ENCODE data around the gene TP53I11.

Gene TP53I11

DNA sequence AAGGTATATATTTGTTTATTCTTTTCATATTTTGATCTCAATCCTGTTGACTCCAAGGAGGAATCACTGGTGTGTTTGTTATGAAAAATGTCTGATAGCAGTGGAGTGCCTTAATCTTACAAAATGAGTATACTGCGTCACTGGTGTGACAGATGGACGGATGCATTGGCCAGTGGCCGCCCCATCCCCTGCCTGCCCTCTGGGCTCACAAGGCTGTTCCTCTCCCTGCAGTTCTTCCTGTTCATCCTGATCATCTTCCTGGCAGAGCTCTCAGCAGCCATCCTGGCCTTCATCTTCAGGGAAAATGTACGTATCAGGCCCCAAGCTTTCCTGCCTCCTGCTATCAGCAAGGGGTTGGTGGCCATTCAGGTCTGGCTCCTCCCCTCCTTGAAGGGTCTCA lies 32.9 kb downstream of the TP53I11 start:
- TF ChIP-seq, protein P1, sequence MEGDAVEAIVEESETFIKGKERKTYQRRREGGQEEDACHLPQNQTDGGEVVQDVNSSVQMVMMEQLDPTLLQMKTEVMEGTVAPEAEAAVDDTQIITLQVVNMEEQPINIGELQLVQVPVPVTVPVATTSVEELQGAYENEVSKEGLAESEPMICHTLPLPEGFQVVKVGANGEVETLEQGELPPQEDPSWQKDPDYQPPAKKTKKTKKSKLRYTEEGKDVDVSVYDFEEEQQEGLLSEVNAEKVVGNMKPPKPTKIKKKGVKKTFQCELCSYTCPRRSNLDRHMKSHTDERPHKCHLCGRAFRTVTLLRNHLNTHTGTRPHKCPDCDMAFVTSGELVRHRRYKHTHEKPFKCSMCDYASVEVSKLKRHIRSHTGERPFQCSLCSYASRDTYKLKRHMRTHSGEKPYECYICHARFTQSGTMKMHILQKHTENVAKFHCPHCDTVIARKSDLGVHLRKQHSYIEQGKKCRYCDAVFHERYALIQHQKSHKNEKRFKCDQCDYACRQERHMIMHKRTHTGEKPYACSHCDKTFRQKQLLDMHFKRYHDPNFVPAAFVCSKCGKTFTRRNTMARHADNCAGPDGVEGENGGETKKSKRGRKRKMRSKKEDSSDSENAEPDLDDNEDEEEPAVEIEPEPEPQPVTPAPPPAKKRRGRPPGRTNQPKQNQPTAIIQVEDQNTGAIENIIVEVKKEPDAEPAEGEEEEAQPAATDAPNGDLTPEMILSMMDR (IDR thresholded peaks at IDR 0.05; ENCODE audit: low read depth, low read length), result no peak
- no peak overlapping the region for H3K4me3 ChIP-seq (replicated peaks in 1 of 2; ENCODE audit: low read depth in 2 of 2, low read length in 2 of 2)
- no peak for DNase-seq (ENCODE audit: low read depth in 2 of 2)

DNA sequence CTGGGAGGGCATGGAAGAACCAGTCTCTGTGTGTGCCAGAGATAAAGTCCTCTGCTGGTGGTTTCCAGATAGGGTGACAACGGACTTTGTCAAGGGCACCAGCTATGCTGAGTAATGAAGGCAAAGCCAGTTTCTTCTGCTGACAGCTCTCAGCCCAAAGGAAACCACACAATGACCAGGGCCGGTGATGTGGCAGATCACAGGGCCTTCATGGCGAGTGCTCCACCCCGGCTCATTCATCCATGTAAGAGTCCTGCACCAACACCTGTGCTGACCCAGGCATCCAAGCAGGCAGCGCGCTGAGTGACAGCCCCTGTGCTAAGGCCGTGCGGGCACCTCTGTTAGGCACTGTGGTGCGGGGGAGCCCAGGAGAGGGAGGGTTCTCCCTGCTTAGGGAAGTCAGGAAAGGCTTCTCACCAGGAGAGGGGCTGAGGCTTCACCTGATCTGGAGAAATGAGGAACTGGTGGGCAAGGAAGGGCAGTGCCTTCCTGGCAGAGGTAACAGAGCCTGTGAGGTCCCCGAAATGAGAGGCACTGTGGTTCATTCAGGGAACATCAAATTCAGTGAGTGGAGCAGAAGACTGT lies 33.8 kb downstream of the TP53I11 start:
- DNase-seq (ENCODE audit: low read depth in 2 of 2), result no peak
- H3K4me3 ChIP-seq (replicated peaks in 1 of 2; ENCODE audit: low read depth in 2 of 2, low read length in 2 of 2), result no peak overlapping the region
- TF ChIP-seq, protein P1 (IDR thresholded peaks at IDR 0.05; ENCODE audit: low read depth, low read length), result no peak

DNA sequence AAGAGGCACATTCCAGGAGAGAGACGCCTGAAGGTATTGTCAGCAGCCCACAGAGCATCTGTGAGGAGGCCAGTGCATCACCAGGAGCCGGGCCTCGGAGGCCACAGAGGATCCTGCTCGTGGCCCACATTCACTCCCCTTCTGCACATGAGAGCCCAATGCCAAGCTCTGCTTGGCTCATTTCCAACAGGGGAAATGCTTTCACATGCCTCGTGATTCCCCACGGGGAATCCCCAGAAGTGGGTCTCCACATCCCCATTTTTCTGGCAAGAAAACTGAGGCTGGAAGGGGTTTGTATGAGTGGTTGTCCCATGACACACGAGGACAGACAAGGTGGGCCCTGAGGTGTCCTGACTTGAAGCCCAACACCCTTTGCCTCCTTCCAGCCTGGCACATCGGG lies 34.4 kb downstream of the TP53I11 start:
- DNase-seq (ENCODE audit: low read depth in 2 of 2), result no peak
- no peak overlapping the region for H3K4me3 ChIP-seq (replicated peaks in 1 of 2; ENCODE audit: low read depth in 2 of 2, low read length in 2 of 2)

DNA sequence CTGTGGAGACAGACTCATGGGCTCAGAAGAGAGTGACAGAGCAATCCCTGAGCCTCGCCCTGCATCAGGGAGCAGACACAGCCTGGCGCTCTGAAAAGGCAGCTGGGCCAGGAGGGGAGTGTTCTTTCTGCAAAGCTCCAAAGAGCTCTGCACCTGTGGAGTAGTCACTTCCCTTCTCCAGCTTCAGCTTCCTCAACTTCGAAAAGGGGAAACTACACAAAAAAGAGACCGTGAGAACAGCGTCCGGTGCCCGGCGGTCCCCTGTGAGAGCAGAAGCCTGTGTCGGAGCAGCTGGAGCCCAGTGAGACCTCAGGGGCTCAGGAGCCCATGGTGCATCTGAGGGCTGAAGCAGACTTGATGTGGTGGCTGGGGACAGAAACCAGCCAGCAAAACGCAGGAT lies 35.1 kb downstream of the TP53I11 start:
- H3K4me3 ChIP-seq (replicated peaks in 1 of 2; ENCODE audit: low read depth in 2 of 2, low read length in 2 of 2), result no peak overlapping the region
- TF ChIP-seq, protein P1 (IDR thresholded peaks at IDR 0.05; ENCODE audit: low read depth, low read length), result no peak
- DNase-seq (ENCODE audit: low read depth in 2 of 2), result no peak

More for the DNA sequence above, 34.4 kb downstream of the TP53I11 start:
- TF ChIP-seq, protein P1 (IDR thresholded peaks at IDR 0.05; ENCODE audit: low read depth, low read length), result no peak

DNA sequence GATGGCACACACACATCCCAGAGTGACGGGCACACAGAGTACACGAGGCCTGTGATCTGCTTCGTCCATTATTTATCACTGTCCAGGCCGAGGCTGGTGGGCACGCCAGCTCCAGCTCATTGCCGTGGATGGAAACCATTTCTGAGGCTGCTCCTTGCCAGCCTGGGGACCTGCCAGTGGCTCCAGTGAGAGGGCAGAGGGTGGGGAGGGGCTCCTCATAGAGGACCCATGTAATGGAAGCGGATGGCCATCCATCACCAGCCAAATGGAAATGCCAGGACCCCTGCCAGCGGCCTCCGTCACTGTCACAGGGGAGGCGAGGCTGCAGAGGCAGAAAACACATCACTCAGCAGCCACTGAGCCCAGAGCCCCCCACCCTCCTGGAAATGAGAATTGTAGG lies 35.7 kb downstream of the TP53I11 start:
- DNase-seq (ENCODE audit: low read depth in 2 of 2), result no peak
- H3K4me3 ChIP-seq (replicated peaks in 1 of 2; ENCODE audit: low read depth in 2 of 2, low read length in 2 of 2), result no peak overlapping the region
- TF ChIP-seq, protein P1 (IDR thresholded peaks at IDR 0.05; ENCODE audit: low read depth, low read length), result no peak

DNA sequence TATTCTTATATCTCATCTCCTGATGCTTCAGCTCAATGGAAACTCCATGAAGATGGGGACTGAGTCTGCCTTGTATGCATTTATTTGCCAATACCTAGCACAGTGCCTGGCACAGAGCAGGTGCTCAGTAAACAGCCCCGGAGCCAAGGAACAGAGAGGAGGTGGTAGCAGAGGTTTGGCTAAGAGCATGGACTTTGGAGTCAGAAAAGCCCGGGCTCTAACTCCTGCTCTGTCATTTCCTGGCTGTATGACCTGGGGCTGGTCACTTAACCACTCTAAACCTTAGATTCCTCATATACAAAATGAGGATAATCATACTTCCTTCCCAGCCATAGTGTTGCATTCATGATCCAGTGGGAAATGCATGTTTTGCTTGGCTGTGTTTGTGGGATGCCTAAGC lies 36.6 kb downstream of the TP53I11 start:
- no peak for DNase-seq (ENCODE audit: low read depth in 2 of 2)
- H3K4me3 ChIP-seq (replicated peaks in 1 of 2; ENCODE audit: low read depth in 2 of 2, low read length in 2 of 2), result no peak overlapping the region
- TF ChIP-seq, protein P1 (IDR thresholded peaks at IDR 0.05; ENCODE audit: low read depth, low read length), result no peak

DNA sequence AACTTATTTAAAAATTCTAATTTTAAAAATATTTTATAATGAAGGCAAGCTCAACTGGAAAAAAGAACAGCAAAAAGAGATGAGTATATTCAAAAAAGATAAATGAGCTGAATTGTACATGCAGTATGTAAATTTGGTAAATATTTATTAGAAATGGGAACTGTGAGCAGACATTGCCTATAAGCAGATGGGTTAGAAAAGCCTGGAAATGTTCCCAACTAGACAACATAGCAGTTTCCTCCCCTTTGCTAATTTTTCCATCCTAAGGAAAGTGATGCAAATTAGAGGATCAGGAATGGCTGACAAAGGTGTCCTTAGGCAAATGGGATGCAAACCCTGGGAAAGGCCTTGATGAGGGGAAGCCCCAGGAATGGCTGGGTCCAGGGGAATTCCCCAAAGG lies 37.2 kb downstream of the TP53I11 start:
- TF ChIP-seq, protein P1 (IDR thresholded peaks at IDR 0.05; ENCODE audit: low read depth, low read length), result no peak

More for the DNA sequence above, 37.2 kb downstream of the TP53I11 start:
- no peak overlapping the region for H3K4me3 ChIP-seq (replicated peaks in 1 of 2; ENCODE audit: low read depth in 2 of 2, low read length in 2 of 2)
- DNase-seq (ENCODE audit: low read depth in 2 of 2), result no peak
